ENCODE measurements around the gene CSAD. TPM values are rescaled to one million over a fixed set of nuclear protein-coding genes. Genes with fewer than 3 reads are reported as not detected.

Gene CSAD
- total RNA-seq, 1 experiment from 2014 or later, result 33.1 TPM

GRCh38 chr12:53217931-53218307, 37.2 kb upstream of the CSAD start:
- peaks cover 28% of the 10 kb centered on the region for H3F3A ChIP-seq (ENCODE audit: insufficient read depth, low read depth)
- DNase-seq, result no peak

GRCh38 chr12:53217051-53217930, 36.6 kb upstream of the CSAD start:
- Histone ChIP-seq H3K79me2 (ENCODE audit: low read depth) (peaks cover 46% of the 10 kb centered on the region), H4K20me1 (ENCODE audit: insufficient read depth) (0 out of 2 replicates have a peak, but pooled peaks cover 6% of the 10 kb centered on the region), H3K4me1 (replicated peaks; ENCODE audit: insufficient read depth) (peaks cover 48% of the 10 kb centered on the region), H3K27ac (peak overlapping the region; percentile 29), H3K27me3 (ENCODE audit: insufficient read depth, low read depth) (no peaks in the 10 kb centered on the region), H3K9me3 (ENCODE audit: insufficient read depth, low read depth) (no peaks in the 10 kb centered on the region), H2AFZ (no peak overlapping the region), H3K36me3 (ENCODE audit: low read depth) (peaks cover 8% of the 10 kb centered on the region), H3K9me2 (ENCODE audit: insufficient read depth) (no peaks in the 10 kb centered on the region), H3F3A (ENCODE audit: insufficient read depth, low read depth) (peaks cover 31% of the 10 kb centered on the region), H3K4me3 (peak overlapping the region; percentile 68; the same call in 1 of the 2 replicates), H3K4me2 (peak overlapping the region; percentile 98)
- intact Hi-C loops (cut with micrococcal nuclease; ENCODE audit: unreplicated experiment), result no loop called here
- CTCF ChIA-PET, result no interaction called here
- DNase-seq, result peak; percentile 31 to 49
- TF ChIP-seq CTCF (conservative IDR thresholded peaks at IDR 0.05), result no peak
- no peak for TF ChIP-seq EZH2 (IDR thresholded peaks at IDR 0.05; ENCODE audit: low read depth)
- no TSS peak for BruUV-seq (replicated peaks)
- POLR2A ChIA-PET (ENCODE audit: unreplicated experiment), result no interaction called here

More at GRCh38 chr12:53217931-53218307, 37.2 kb upstream of the CSAD start:
- Histone ChIP-seq H3K9me3 (ENCODE audit: insufficient read depth, low read depth) (no peaks in the 10 kb centered on the region), H3K27ac (peak overlapping the region; percentile 29), H3K79me2 (ENCODE audit: low read depth) (peaks cover 46% of the 10 kb centered on the region), H3K27me3 (ENCODE audit: insufficient read depth, low read depth) (no peaks in the 10 kb centered on the region), H4K20me1 (ENCODE audit: insufficient read depth) (0 out of 2 replicates have a peak, but pooled peaks cover 3% of the 10 kb centered on the region), H3K4me2 (peak overlapping the region; percentile 98), H3K9me2 (ENCODE audit: insufficient read depth) (no peaks in the 10 kb centered on the region), H2AFZ (no peak overlapping the region), H3K36me3 (ENCODE audit: low read depth) (peaks cover 2% of the 10 kb centered on the region; the same call in 1 of the 2 replicates), H3K4me1 (replicated peaks; ENCODE audit: insufficient read depth) (peaks cover 54% of the 10 kb centered on the region), H3K4me3 (peak overlapping the region; percentile 68; the same call in 1 of the 2 replicates)
- ChIA-PET CTCF (no interaction called here), POLR2A (ENCODE audit: unreplicated experiment) (no interaction called here)
- TF ChIP-seq CTCF (conservative IDR thresholded peaks at IDR 0.05), result no peak
- no peak for TF ChIP-seq EZH2 (IDR thresholded peaks at IDR 0.05; ENCODE audit: low read depth)
- intact Hi-C loops (cut with micrococcal nuclease; ENCODE audit: unreplicated experiment), result no loop called here
- BruUV-seq (replicated peaks), result no TSS peak

- Histone ChIP-seq H3K4me1 (replicated peaks; ENCODE audit: insufficient read depth) (peaks cover 43% of the 10 kb centered on the region), H3K27me3 (ENCODE audit: insufficient read depth, low read depth) (no peaks in the 10 kb centered on the region), H2AFZ (no peak overlapping the region), H3K36me3 (ENCODE audit: low read depth) (peaks cover 13% of the 10 kb centered on the region), H3K4me3 (no peak overlapping the region), H3K9me2 (ENCODE audit: insufficient read depth) (no peaks in the 10 kb centered on the region), H3K9me3 (ENCODE audit: insufficient read depth, low read depth) (no peaks in the 10 kb centered on the region), H3K27ac (0 out of 2 replicates have a peak overlapping the region, but pooled peaks have one; percentile 29), H3K79me2 (ENCODE audit: low read depth) (peaks cover 46% of the 10 kb centered on the region), H4K20me1 (ENCODE audit: insufficient read depth) (0 out of 2 replicates have a peak, but pooled peaks cover 6% of the 10 kb centered on the region), H3F3A (ENCODE audit: insufficient read depth, low read depth) (peaks cover 21% of the 10 kb centered on the region; the same call in 1 of the 2 replicates), H3K4me2 (no peak overlapping the region)
- no peak for DNase-seq
- ChIA-PET POLR2A (ENCODE audit: unreplicated experiment) (no interaction called here), CTCF (no interaction called here)
- no TSS peak for BruUV-seq (replicated peaks)
- TF ChIP-seq EZH2 (IDR thresholded peaks at IDR 0.05; ENCODE audit: low read depth), result no peak
- TF ChIP-seq CTCF (conservative IDR thresholded peaks at IDR 0.05), result no peak
- intact Hi-C loops (cut with micrococcal nuclease; ENCODE audit: unreplicated experiment), result no loop called here
Measured at GRCh38 chr12:53215497-53215896, 34.8 kb upstream of the CSAD start.
